Measurements from ENCODE around the gene NRG3. TPM values are rescaled to one million over a fixed set of nuclear protein-coding genes. Genes with fewer than 3 reads are reported as not detected.

Gene NRG3
- total and polyA plus RNA-seq, 5 donors from 2014 or later = not detected

GRCh38 chr10:82757901-82758300 lies 882.9 kb downstream of the NRG3 start:
- ATAC-seq (ENCODE audit: low read depth in 2 of 2) = no peak

GRCh38 chr10:82759050-82759449 lies 884.1 kb downstream of the NRG3 start:
- no peaks in the 10 kb centered on the region for H3K36me3 Mint-ChIP-seq
- peaks cover 0 to 23% (median 2%) of the 10 kb centered on the region in 7 donors for H3K9me3 Mint-ChIP-seq
- H3K4me3 Mint-ChIP-seq = no peak overlapping the region
- no peaks in the 10 kb centered on the region for H3K27me3 ChIP-seq (ENCODE audit: control insufficient read depth, insufficient read depth, low read length)
- H3K36me3 ChIP-seq (ENCODE audit: control insufficient read depth, insufficient read depth, low read length) = no peaks in the 10 kb centered on the region
- DNase-seq = no peak
- H3K4me1 ChIP-seq (ENCODE audit: control insufficient read depth, insufficient read depth, low read length, poor library complexity, severe bottlenecking) = no peaks in the 10 kb centered on the region
- no peaks in the 10 kb centered on the region for H3K27me3 Mint-ChIP-seq
- H3K4me1 Mint-ChIP-seq = no peaks in the 10 kb centered on the region
- ATAC-seq (ENCODE audit: low read depth in 2 of 2) = no peak
- no peaks in the 10 kb centered on the region for H3K9me3 ChIP-seq (ENCODE audit: control insufficient read depth in 2 of 2, low read length in 2 of 2)
- no peak overlapping the region for H3K4me3 ChIP-seq (ENCODE audit: low read depth, low read length)
- H3K27ac ChIP-seq (ENCODE audit: insufficient read depth, low read length, poor library complexity, severe bottlenecking) = no peak overlapping the region
- no peak overlapping the region for H3K27ac Mint-ChIP-seq

More at GRCh38 chr10:82757901-82758300, 882.9 kb downstream of the NRG3 start:
- Histone ChIP-seq H3K27ac (ENCODE audit: insufficient read depth, low read length, poor library complexity, severe bottlenecking) (no peak overlapping the region), H3K27me3 (ENCODE audit: control insufficient read depth, insufficient read depth, low read length) (no peaks in the 10 kb centered on the region), H3K4me3 (ENCODE audit: low read depth, low read length) (no peak overlapping the region), H3K36me3 (ENCODE audit: control insufficient read depth, insufficient read depth, low read length) (no peaks in the 10 kb centered on the region), H3K4me1 (ENCODE audit: control insufficient read depth, insufficient read depth, low read length, poor library complexity, severe bottlenecking) (no peaks in the 10 kb centered on the region), H3K9me3 (ENCODE audit: control insufficient read depth in 2 of 2, low read length in 2 of 2) (no peaks in the 10 kb centered on the region)
- H3K4me1 Mint-ChIP-seq = no peaks in the 10 kb centered on the region
- no peaks in the 10 kb centered on the region for H3K27me3 Mint-ChIP-seq
- no peaks in the 10 kb centered on the region for H3K36me3 Mint-ChIP-seq
- H3K4me3 Mint-ChIP-seq = no peak overlapping the region
- no peak overlapping the region for H3K27ac Mint-ChIP-seq
- peaks cover 0 to 27% (median 2%) of the 10 kb centered on the region in 7 donors for H3K9me3 Mint-ChIP-seq
- no peak for DNase-seq

DNA sequence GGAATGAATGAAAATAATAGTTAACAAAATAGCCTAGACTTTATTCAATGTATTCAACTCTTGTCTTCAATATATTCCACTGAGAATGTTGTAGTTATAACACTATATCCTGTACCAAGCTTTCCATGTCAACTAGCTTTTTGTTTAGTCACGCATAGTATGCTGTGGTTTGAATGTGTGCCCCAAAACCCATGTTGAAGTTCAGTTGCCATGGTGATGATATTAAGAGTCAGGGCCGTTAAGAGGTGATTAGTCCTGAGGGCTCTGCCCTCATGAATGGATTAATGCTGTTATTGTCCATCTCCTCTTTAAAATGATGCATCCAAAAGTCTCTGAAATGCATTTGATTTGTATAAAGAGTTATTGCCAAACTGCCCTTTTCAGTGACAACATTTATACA lies 887.6 kb downstream of the NRG3 start:
- no peak for ATAC-seq (ENCODE audit: low read depth in 2 of 2)
- H3K27me3 Mint-ChIP-seq = no peaks in the 10 kb centered on the region
- H3K4me3 Mint-ChIP-seq = no peak overlapping the region
- H3K27ac Mint-ChIP-seq = no peak overlapping the region
- no peaks in the 10 kb centered on the region for H3K4me1 ChIP-seq (ENCODE audit: control insufficient read depth, insufficient read depth, low read length, poor library complexity, severe bottlenecking)
- peaks cover 0 to 8% (median 4%) of the 10 kb centered on the region in 7 donors for H3K9me3 Mint-ChIP-seq
- H3K27ac ChIP-seq (ENCODE audit: insufficient read depth, low read length, poor library complexity, severe bottlenecking) = no peak overlapping the region
- H3K4me3 ChIP-seq (ENCODE audit: low read depth, low read length) = no peak overlapping the region
- H3K27me3 ChIP-seq (ENCODE audit: control insufficient read depth, insufficient read depth, low read length) = no peaks in the 10 kb centered on the region
- DNase-seq = no peak
- H3K36me3 Mint-ChIP-seq = no peaks in the 10 kb centered on the region
- no peaks in the 10 kb centered on the region for H3K4me1 Mint-ChIP-seq
- no peaks in the 10 kb centered on the region for H3K36me3 ChIP-seq (ENCODE audit: control insufficient read depth, insufficient read depth, low read length)
- H3K9me3 ChIP-seq (ENCODE audit: control insufficient read depth in 2 of 2, low read length in 2 of 2) = no peaks in the 10 kb centered on the region

DNA sequence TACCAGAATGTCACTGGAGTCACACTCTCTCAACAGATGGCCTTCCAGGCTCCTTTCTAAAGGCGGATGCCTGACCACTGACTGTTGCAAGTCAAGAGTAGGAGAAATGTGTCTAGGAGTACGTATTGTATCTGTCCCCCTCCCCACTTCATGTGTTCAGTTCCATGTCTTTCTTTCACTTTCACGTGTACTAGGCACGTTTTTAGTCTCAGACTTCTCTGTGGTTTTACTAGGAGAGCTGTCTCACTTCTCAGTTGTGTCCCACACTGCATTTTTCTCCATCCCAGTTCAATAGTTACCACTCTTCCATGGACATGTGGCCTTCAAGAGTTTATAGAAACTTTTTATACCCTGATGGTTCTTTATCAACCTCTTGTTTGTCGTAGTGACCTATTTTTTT lies 893.0 kb downstream of the NRG3 start:
- Histone ChIP-seq H3K27me3 (ENCODE audit: control insufficient read depth, insufficient read depth, low read length) (no peaks in the 10 kb centered on the region), H3K4me3 (ENCODE audit: low read depth, low read length) (no peak overlapping the region), H3K4me1 (ENCODE audit: control insufficient read depth, insufficient read depth, low read length, poor library complexity, severe bottlenecking) (no peaks in the 10 kb centered on the region), H3K9me3 (ENCODE audit: control insufficient read depth in 2 of 2, low read length in 2 of 2) (no peaks in the 10 kb centered on the region), H3K36me3 (ENCODE audit: control insufficient read depth, insufficient read depth, low read length) (no peaks in the 10 kb centered on the region), H3K27ac (ENCODE audit: insufficient read depth, low read length, poor library complexity, severe bottlenecking) (no peak overlapping the region)
- Mint-ChIP-seq H3K27ac (no peak overlapping the region), H3K9me3 (peaks cover 0 to 10% (median 1%) of the 10 kb centered on the region in 7 donors), H3K27me3 (no peaks in the 10 kb centered on the region), H3K4me3 (no peak overlapping the region), H3K4me1 (no peaks in the 10 kb centered on the region), H3K36me3 (no peaks in the 10 kb centered on the region)
- DNase-seq (no peak), ATAC-seq (ENCODE audit: low read depth in 2 of 2) (no peak)

DNA sequence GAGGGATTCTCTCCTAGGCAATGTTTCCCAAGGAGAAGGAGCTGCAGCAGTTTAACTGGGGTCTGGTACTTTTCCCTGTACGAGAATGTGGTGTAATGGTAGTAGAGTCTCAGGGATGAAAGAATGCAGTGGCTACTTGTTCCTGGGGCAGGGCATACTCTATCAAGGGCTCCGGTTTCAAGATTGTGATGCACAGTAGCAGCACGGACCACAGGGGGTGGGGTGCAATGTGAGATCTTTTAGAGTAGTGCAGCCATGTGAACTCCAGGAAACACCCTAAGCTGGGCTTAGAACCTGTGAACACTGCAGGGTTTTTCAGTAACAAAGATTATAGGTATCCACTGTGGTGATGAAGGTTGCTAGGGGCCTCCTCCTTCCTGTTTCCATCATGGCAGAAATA lies 903.9 kb downstream of the NRG3 start:
- ATAC-seq (ENCODE audit: low read depth in 2 of 2) (no peak), DNase-seq (no peak)
- Histone ChIP-seq H3K27me3 (ENCODE audit: control insufficient read depth, insufficient read depth, low read length) (no peaks in the 10 kb centered on the region), H3K4me3 (ENCODE audit: low read depth, low read length) (no peak overlapping the region), H3K36me3 (ENCODE audit: control insufficient read depth, insufficient read depth, low read length) (no peaks in the 10 kb centered on the region), H3K27ac (ENCODE audit: insufficient read depth, low read length, poor library complexity, severe bottlenecking) (no peak overlapping the region), H3K9me3 (ENCODE audit: control insufficient read depth in 2 of 2, low read length in 2 of 2) (peaks cover 2 to 5% of the 10 kb centered on the region in 2 experiments), H3K4me1 (ENCODE audit: control insufficient read depth, insufficient read depth, low read length, poor library complexity, severe bottlenecking) (no peaks in the 10 kb centered on the region)
- H3K27me3 Mint-ChIP-seq = no peaks in the 10 kb centered on the region
- peaks cover 0 to 5% (median 0%) of the 10 kb centered on the region in 4 donors for H3K4me1 Mint-ChIP-seq
- H3K4me3 Mint-ChIP-seq = no peak overlapping the region
- H3K36me3 Mint-ChIP-seq = no peaks in the 10 kb centered on the region
- H3K27ac Mint-ChIP-seq = peak overlapping the region in 1 of 3 donors; percentile 63
- H3K9me3 Mint-ChIP-seq = peaks cover 0 to 22% (median 12%) of the 10 kb centered on the region in 7 donors

- no peak overlapping the region for H3K27ac Mint-ChIP-seq
- ATAC-seq (ENCODE audit: low read depth in 2 of 2) = no peak
- no peaks in the 10 kb centered on the region for H3K4me1 Mint-ChIP-seq
Measured at GRCh38 chr10:82796510-82796909, 921.5 kb downstream of the NRG3 start.

GRCh38 chr10:82801289-82801688 lies 926.3 kb downstream of the NRG3 start:
- Histone ChIP-seq H3K36me3 (ENCODE audit: control insufficient read depth, insufficient read depth, low read length) (no peaks in the 10 kb centered on the region), H3K27me3 (ENCODE audit: control insufficient read depth, insufficient read depth, low read length) (no peaks in the 10 kb centered on the region), H3K9me3 (ENCODE audit: control insufficient read depth in 2 of 2, low read length in 2 of 2) (no peaks in the 10 kb centered on the region), H3K4me3 (ENCODE audit: low read depth, low read length) (no peak overlapping the region), H3K4me1 (ENCODE audit: control insufficient read depth, insufficient read depth, low read length, poor library complexity, severe bottlenecking) (no peaks in the 10 kb centered on the region), H3K27ac (ENCODE audit: insufficient read depth, low read length, poor library complexity, severe bottlenecking) (no peak overlapping the region)
- no peaks in the 10 kb centered on the region for H3K4me1 Mint-ChIP-seq
- no peak overlapping the region for H3K4me3 Mint-ChIP-seq
- DNase-seq (no peak), ATAC-seq (ENCODE audit: low read depth in 2 of 2) (no peak)
- peaks cover 0 to 13% (median 3%) of the 10 kb centered on the region in 7 donors for H3K9me3 Mint-ChIP-seq
- H3K27me3 Mint-ChIP-seq = no peaks in the 10 kb centered on the region
- H3K27ac Mint-ChIP-seq = no peak overlapping the region
- H3K36me3 Mint-ChIP-seq = no peaks in the 10 kb centered on the region

More at GRCh38 chr10:82796510-82796909, 921.5 kb downstream of the NRG3 start:
- H3K9me3 Mint-ChIP-seq = peaks cover 0 to 11% (median 7%) of the 10 kb centered on the region in 7 donors
- no peaks in the 10 kb centered on the region for H3K27me3 Mint-ChIP-seq
- no peaks in the 10 kb centered on the region for H3K9me3 ChIP-seq (ENCODE audit: control insufficient read depth in 2 of 2, low read length in 2 of 2)
- no peaks in the 10 kb centered on the region for H3K27me3 ChIP-seq (ENCODE audit: control insufficient read depth, insufficient read depth, low read length)
- no peak overlapping the region for H3K4me3 Mint-ChIP-seq
- no peaks in the 10 kb centered on the region for H3K36me3 Mint-ChIP-seq
- no peaks in the 10 kb centered on the region for H3K36me3 ChIP-seq (ENCODE audit: control insufficient read depth, insufficient read depth, low read length)
- no peak for DNase-seq
- H3K27ac ChIP-seq (ENCODE audit: insufficient read depth, low read length, poor library complexity, severe bottlenecking) = no peak overlapping the region
- H3K4me1 ChIP-seq (ENCODE audit: control insufficient read depth, insufficient read depth, low read length, poor library complexity, severe bottlenecking) = no peaks in the 10 kb centered on the region
- H3K4me3 ChIP-seq (ENCODE audit: low read depth, low read length) = no peak overlapping the region

- no peak overlapping the region for H3K27ac Mint-ChIP-seq
- no peaks in the 10 kb centered on the region for H3K4me1 Mint-ChIP-seq
- no peak overlapping the region for H3K4me3 ChIP-seq (ENCODE audit: low read depth, low read length)
- no peaks in the 10 kb centered on the region for H3K27me3 ChIP-seq (ENCODE audit: control insufficient read depth, insufficient read depth, low read length)
- H3K27ac ChIP-seq (ENCODE audit: insufficient read depth, low read length, poor library complexity, severe bottlenecking) = no peak overlapping the region
- H3K36me3 Mint-ChIP-seq = no peaks in the 10 kb centered on the region
- no peak overlapping the region for H3K4me3 Mint-ChIP-seq
- DNase-seq (no peak), ATAC-seq (ENCODE audit: low read depth in 2 of 2) (no peak)
- H3K4me1 ChIP-seq (ENCODE audit: control insufficient read depth, insufficient read depth, low read length, poor library complexity, severe bottlenecking) = no peaks in the 10 kb centered on the region
- peaks cover 0 to 22% (median 3%) of the 10 kb centered on the region in 7 donors for H3K9me3 Mint-ChIP-seq
- H3K36me3 ChIP-seq (ENCODE audit: control insufficient read depth, insufficient read depth, low read length) = no peaks in the 10 kb centered on the region
- no peaks in the 10 kb centered on the region for H3K27me3 Mint-ChIP-seq
- peaks cover 4 to 5% of the 10 kb centered on the region in 2 experiments for H3K9me3 ChIP-seq (ENCODE audit: control insufficient read depth in 2 of 2, low read length in 2 of 2)
Measured at GRCh38 chr10:82811621-82812020, 936.6 kb downstream of the NRG3 start.
